ENCODE results near the gene RAVER1. TPM values are rescaled to one million over a fixed set of nuclear protein-coding genes. Genes with fewer than 3 reads are reported as not detected.

Gene RAVER1
- total RNA-seq, 2 experiments from 2014 or later, result 35.7 to 90.7 TPM

GRCh38 chr19:10284960-10285278 is 48.4 kb downstream of the RAVER1 start:
- Histone ChIP-seq H4K20me1 (ENCODE audit: insufficient read depth, low read length) (no peaks in the 10 kb centered on the region), H3K9me2 (ENCODE audit: insufficient read depth, low read length) (no peaks in the 10 kb centered on the region), H3K4me3 (ENCODE audit: low read depth, low read length, poor library complexity, severe bottlenecking) (no peak overlapping the region), H3K4me1 (ENCODE audit: insufficient read depth, low read length, poor library complexity, severe bottlenecking) (peaks cover 42% of the 10 kb centered on the region), H2AFZ (ENCODE audit: low read length) (no peak overlapping the region), H3K36me3 (ENCODE audit: insufficient read depth, low read length) (peaks cover 23% of the 10 kb centered on the region; the same call in 1 of the 2 replicates), H3K9me3 (ENCODE audit: low read length) (no peaks in the 10 kb centered on the region), H3K4me2 (ENCODE audit: low read length) (no peak overlapping the region), H3K79me2 (ENCODE audit: insufficient read depth, low read depth, low read length) (no peaks in the 10 kb centered on the region), H3K27ac (ENCODE audit: low read depth, low read length, poor library complexity, severe bottlenecking) (no peak overlapping the region)
- no TSS peak for BruUV-seq (replicated peaks)
- no peak for DNase-seq (ENCODE audit: low spot score)
- intact Hi-C loops (cut with micrococcal nuclease; ENCODE audit: unreplicated experiment), result no loop called here
- ChIA-PET POLR2A (no interaction called here), CTCF (ENCODE audit: unreplicated experiment) (no interaction called here)
- TF ChIP-seq CTCF (conservative IDR thresholded peaks at IDR 0.05; ENCODE audit: low read length), result no peak
- TF ChIP-seq EZH2phosphoT487 (IDR thresholded peaks at IDR 0.05; ENCODE audit: borderline replicate concordance, low read depth, low read length), result no peak

- CTCF ChIA-PET (ENCODE audit: unreplicated experiment), result no interaction called here
- Histone ChIP-seq H3K27ac (ENCODE audit: low read depth, low read length, poor library complexity, severe bottlenecking) (no peak overlapping the region), H3K4me3 (ENCODE audit: low read depth, low read length, poor library complexity, severe bottlenecking) (no peak overlapping the region), H2AFZ (ENCODE audit: low read length) (no peak overlapping the region), H3K36me3 (ENCODE audit: insufficient read depth, low read length) (peaks cover 23% of the 10 kb centered on the region; the same call in 1 of the 2 replicates), H3K4me1 (ENCODE audit: insufficient read depth, low read length, poor library complexity, severe bottlenecking) (peaks cover 39% of the 10 kb centered on the region), H3K79me2 (ENCODE audit: insufficient read depth, low read depth, low read length) (no peaks in the 10 kb centered on the region), H3K4me2 (ENCODE audit: low read length) (no peak overlapping the region), H3K9me3 (ENCODE audit: low read length) (no peaks in the 10 kb centered on the region), H4K20me1 (ENCODE audit: insufficient read depth, low read length) (no peaks in the 10 kb centered on the region), H3K9me2 (ENCODE audit: insufficient read depth, low read length) (no peaks in the 10 kb centered on the region)
- DNase-seq (ENCODE audit: low spot score), result no peak
- TF ChIP-seq CTCF (conservative IDR thresholded peaks at IDR 0.05; ENCODE audit: low read length) (no peak), EZH2phosphoT487 (IDR thresholded peaks at IDR 0.05; ENCODE audit: borderline replicate concordance, low read depth, low read length) (no peak)
- POLR2A ChIA-PET, result no interaction called here
- no TSS peak for BruUV-seq (replicated peaks)
- intact Hi-C loops (cut with micrococcal nuclease; ENCODE audit: unreplicated experiment), result no loop called here
Measured at GRCh38 chr19:10284065-10284959, 49.0 kb downstream of the RAVER1 start.

Measured in OCI-LY7 (cell line).